NCI-H748 (cell line): Measurements from ENCODE around the gene CLPSL2.
"Not testable (repeated sequence)": the region's sequence is repeated elsewhere in the genome, so short reads cannot be mapped to it uniquely, and the experiment has no call there.

Experiments used
- DNase-seq: peaks from one replicate; lab custom pipeline; 2025; ENCODE audit not compliant: unreplicated experiment; lab: John Stamatoyannopoulos, UW

The CLPSL2 gene, protein sequence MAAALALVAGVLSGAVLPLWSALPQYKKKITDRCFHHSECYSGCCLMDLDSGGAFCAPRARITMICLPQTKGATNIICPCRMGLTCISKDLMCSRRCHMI

GRCh38 chr6:35776364-35777215 lies at the start of gene CLPSL2:
Gene CLPSL2, plus strand, starts transcription at chr6:35776598. Its CDS starts 21 bp downstream, at chr6:35776619.
- DNase-seq = peak; percentile 77

DNA sequence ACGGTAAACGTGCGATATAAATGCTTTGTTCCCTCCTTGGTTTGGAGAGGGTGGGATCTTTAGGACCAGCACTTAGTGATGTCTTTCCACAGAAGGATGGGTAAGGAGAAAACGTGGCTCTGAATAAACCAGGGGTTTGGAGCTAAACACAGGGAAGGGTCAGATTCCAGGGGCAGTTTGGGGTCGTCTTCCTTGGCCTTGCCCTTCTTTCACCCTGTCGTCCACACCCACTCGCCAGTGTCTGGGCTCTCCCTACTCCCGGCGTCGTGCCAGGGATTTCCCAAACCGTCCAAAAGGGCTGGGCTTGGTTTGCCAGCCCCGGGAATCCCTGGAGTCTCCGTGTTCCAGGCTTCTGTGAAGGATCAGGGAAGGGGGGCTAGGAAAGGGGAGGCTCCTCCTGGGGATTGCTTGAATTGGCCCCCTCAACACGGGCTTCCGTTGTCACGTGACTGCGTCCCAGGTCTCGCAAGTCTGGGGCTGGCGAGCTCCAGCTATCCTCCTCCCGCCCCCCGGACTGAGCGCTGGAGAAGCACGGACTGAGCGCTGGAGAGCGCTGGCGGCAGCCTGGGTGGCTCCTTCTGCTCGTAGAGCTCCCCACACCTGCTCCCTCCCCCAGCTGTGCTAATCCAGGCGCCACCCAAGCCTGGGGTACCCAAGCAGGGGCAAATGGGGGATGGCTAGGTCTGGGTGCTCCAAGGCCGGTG lies 49.0 kb upstream of the CLPSL2 start:
- peak; percentile 86 for DNase-seq

GRCh38 chr6:35727935-35728682 lies 48.3 kb upstream of the CLPSL2 start:
- DNase-seq = peak; percentile 89

GRCh38 chr6:35728683-35729678 lies 47.4 kb upstream of the CLPSL2 start:
- no peak for DNase-seq

DNA sequence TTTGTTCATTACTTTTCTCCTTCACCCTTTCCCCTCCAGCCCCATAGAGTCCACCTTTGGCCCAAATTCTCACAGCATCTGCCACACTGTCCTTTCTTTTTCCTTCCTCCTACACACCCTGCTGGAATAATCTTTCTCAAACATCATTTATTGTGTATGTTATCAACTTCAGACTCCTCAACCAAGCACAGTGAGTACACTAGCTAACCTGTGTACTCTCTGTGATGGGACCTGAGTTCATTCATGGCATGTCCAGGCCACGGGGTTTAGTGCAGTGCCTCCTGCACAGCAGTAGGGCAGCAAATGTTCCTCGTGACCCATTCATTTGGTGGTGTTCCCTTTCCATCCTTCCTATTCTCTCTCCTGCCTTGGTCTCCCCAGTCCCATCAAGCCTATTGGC lies 46.7 kb upstream of the CLPSL2 start:
- no peak for DNase-seq

DNA sequence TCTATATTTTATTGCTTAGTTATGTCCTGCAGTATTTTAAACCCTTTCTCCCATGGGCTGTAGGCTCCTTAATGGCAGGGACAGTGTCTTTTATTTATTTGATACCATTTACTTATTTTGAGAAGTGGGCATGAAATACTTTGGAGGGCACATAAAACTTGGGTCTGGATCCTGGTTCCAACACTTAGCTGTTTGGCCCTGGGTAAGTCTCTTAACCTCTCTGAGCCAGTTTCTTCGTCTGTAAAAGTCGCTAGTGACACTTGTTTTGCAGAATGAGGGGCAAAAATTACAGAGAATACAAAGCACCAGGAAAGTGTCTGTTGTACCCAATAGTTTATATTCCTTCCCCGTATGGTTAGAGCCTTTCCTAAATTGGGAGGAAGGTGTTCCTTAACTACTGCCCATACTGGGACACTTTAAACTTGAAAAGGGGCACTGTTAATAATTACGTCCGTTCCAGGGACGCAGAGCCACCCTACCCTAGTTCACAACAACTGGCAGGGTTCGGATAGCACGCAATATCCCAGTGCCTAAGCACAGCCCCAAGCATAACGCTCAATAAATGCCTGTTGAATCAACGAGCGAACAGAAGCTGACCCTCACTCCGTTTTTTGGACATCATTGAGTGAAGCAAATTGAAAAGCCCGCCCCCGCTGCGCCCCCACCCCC lies 45.5 kb upstream of the CLPSL2 start:
- no peak for DNase-seq

GRCh38 chr6:35731414-35731735 lies 45.0 kb upstream of the CLPSL2 start:
- DNase-seq = peak; percentile 91

- peak; percentile 88 for DNase-seq
These were observed 44.5 kb upstream of the CLPSL2 start for GRCh38 chr6:35731736-35732532.

GRCh38 chr6:35733633-35734032 lies 42.8 kb upstream of the CLPSL2 start:
- DNase-seq = peak; percentile 20

DNA sequence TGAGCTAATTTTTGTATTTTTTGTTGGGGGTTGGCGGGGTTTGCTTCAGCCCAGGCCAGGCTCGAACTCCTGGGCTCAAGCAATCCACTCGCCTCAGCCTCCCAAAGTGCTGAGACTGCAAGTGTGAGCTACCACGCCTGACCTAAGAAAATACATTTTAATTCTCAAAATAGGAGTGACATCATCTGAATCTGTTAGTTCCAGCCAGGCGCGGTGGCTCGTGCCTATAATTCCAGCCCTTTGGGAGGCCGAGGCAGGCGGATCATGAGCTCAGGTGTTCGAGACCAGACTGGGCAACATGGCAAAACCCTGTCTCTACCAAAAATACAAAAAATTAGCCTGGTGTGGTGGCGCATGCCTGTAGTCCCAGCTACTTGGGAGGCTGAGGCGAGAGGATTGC lies 42.1 kb upstream of the CLPSL2 start:
- not testable (repeated sequence) for DNase-seq

GRCh38 chr6:35735452-35735851 lies 40.9 kb upstream of the CLPSL2 start:
- DNase-seq = no peak

DNA sequence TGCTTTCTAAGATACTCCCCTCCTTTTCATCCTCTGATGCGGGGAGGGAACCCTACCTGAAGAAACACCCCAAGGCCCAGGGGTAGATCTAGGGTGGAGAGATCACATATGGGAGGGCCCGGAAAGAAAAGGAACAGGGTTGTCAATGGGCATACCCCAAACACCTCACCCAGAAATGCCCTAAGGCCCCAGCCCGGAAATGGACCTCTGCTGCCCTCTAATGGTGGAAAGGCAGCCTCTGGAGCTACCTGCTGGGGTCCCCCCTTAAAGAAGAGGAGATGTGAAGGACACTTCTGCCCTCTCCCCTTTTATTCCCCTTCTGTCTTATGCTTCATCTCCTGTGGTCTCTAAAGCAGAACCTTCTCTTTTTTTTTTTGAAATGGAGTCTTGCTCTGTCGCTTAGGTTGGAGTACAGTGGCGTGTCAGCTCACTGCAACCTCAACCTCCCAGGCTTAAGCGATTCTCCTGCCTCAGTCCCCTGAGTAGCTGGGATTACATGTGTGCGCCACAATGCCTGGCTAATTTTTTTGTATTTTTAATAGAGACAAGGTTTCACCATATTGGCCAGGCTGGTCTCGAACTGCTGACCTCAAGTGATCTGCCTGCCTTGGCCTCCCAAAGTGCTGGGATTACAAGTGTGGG lies 40.0 kb upstream of the CLPSL2 start:
- DNase-seq = peak; percentile 68

GRCh38 chr6:35736982-35737412 lies 39.4 kb upstream of the CLPSL2 start, which contains the start of gene ARMC12:
Gene ARMC12, plus strand, starts transcription at chr6:35737032. Its CDS starts 77 bp downstream, at chr6:35737109.
- no peak for DNase-seq

- peak; percentile 82 for DNase-seq
These were observed 38.8 kb upstream of the CLPSL2 start for GRCh38 chr6:35737413-35738211.

GRCh38 chr6:35739645-35740524 lies 36.5 kb upstream of the CLPSL2 start:
- no peak for DNase-seq

DNA sequence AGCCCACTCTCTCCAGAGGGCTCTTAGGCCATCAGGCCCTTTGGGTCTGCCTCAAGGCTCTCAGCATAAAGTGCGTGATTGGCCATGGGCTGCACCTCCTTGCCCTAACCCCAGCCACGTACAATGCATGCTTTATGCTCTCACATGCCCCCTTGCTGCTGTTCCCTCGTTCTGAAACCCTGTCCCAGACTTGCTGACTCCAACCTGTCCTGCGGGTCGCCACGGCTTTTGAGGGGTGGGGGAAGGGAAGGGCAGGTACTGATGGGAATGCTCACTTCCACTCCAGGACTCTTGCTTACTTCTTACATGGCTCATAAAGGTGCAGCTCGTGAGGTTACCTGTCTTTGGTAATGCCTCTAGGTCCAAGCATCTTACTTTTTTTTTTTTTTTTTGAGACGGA lies 33.6 kb upstream of the CLPSL2 start:
- no peak for DNase-seq
